Keratinocyte (primary cell): ENCODE data around the gene BRAT1.

Experiments used
- EZH2 ChIP-seq: IDR thresholded peaks from one replicate; pipeline ENCODE4 v1.6.1; 2012; ENCODE audit warnings: inconsistent platforms, mild to moderate bottlenecking, low read length, moderate library complexity
- TF ChIP-seq, protein P1 (sequence below), 3 experiments: IDR thresholded peaks in 1 of 3; conservative IDR thresholded peaks in 1 of 3; optimal IDR thresholded peaks in 1 of 3; 2 replicates in 2 of 3; 3 replicates in 1 of 3; pipeline versions ENCODE3 to v1.5.1; 2011; ENCODE audit warnings: low read length in 3 of 3, mild to moderate bottlenecking in 3 of 3, moderate library complexity in 2 of 3, control low read depth in 1 of 3, inconsistent platforms in 1 of 3; ENCODE audit not compliant: insufficient read depth in 2 of 3; ENCODE audit errors: extremely low read depth in 1 of 3

DNA sequence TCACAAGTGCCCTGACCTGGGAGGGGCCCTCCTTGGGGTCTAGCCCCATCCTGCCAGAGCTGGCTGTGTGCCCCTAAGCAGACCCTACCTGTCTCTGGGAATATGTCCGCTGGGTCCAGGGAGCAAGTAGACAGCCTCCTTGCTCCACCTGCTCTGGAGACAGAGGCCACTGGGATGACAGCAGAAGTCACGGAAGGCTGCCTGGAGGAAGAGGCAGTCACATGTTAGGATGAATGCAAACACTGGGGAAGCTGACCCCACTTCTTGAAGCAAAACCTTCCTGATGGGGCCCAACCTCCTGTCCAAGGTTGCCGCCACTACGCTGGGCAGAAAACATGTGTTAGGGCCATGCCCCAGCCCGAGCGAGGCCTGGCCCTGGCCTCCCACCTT lies 47.4 kb downstream of the BRAT1 start:
- no peak for TF ChIP-seq EZH2
- TF ChIP-seq, protein P1, sequence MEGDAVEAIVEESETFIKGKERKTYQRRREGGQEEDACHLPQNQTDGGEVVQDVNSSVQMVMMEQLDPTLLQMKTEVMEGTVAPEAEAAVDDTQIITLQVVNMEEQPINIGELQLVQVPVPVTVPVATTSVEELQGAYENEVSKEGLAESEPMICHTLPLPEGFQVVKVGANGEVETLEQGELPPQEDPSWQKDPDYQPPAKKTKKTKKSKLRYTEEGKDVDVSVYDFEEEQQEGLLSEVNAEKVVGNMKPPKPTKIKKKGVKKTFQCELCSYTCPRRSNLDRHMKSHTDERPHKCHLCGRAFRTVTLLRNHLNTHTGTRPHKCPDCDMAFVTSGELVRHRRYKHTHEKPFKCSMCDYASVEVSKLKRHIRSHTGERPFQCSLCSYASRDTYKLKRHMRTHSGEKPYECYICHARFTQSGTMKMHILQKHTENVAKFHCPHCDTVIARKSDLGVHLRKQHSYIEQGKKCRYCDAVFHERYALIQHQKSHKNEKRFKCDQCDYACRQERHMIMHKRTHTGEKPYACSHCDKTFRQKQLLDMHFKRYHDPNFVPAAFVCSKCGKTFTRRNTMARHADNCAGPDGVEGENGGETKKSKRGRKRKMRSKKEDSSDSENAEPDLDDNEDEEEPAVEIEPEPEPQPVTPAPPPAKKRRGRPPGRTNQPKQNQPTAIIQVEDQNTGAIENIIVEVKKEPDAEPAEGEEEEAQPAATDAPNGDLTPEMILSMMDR (optimal IDR thresholded peaks at IDR 0.05 in 1 of 3, IDR thresholded peaks at IDR 0.05 in 1 of 3, conservative IDR thresholded peaks at IDR 0.05 in 1 of 3; ENCODE audit: extremely low read depth in 1 of 3, insufficient read depth in 2 of 3, low read length in 3 of 3): no peak
